T follicular helper cell (primary cell): ENCODE results near the gene STK31.
"Not testable (repeated sequence)": the region's sequence is repeated elsewhere in the genome, so short reads cannot be mapped to it uniquely, and the experiment has no call there.

ENCODE experiments used
- DNase-seq: peaks from one replicate; pipeline ENCODE4 v3.0.0-alpha.2; 2020; ENCODE audit warnings: low read depth
- total RNA-seq, 2 experiments: gene quantifications; one replicate each; lab custom pipeline; 2026; lab: John Stamatoyannopoulos, UW

The STK31 gene, protein sequence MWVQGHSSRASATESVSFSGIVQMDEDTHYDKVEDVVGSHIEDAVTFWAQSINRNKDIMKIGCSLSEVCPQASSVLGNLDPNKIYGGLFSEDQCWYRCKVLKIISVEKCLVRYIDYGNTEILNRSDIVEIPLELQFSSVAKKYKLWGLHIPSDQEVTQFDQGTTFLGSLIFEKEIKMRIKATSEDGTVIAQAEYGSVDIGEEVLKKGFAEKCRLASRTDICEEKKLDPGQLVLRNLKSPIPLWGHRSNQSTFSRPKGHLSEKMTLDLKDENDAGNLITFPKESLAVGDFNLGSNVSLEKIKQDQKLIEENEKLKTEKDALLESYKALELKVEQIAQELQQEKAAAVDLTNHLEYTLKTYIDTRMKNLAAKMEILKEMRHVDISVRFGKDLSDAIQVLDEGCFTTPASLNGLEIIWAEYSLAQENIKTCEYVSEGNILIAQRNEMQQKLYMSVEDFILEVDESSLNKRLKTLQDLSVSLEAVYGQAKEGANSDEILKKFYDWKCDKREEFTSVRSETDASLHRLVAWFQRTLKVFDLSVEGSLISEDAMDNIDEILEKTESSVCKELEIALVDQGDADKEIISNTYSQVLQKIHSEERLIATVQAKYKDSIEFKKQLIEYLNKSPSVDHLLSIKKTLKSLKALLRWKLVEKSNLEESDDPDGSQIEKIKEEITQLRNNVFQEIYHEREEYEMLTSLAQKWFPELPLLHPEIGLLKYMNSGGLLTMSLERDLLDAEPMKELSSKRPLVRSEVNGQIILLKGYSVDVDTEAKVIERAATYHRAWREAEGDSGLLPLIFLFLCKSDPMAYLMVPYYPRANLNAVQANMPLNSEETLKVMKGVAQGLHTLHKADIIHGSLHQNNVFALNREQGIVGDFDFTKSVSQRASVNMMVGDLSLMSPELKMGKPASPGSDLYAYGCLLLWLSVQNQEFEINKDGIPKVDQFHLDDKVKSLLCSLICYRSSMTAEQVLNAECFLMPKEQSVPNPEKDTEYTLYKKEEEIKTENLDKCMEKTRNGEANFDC
- 0.26 to 1.0 reads per million in 2 experiments for total RNA-seq

DNA sequence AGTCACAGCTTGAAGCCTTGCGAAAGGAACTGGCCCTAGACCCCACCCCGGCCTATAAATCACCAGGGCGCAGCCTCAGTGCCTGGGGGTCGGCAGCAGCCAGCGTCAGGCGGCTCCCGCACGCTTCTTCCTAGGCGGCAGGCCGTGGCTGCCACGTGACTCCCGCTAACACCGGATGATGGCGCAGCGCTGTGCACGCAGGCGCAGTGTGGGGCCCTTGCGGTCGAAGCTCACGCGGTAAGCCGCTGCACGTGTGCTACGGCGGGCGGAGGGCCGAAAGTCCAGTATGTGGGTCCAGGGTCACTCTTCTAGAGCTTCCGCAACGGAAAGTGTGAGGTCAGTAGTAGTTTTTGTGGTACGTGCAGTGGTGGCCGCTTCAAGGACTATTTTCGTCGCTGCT lies at the start of gene STK31:
Gene STK31, plus strand, starts transcription at position 220 of the 400 bp plus-strand sequence. Its CDS starts 67 bp downstream, at position 287.
- DNase-seq, result no peak

DNA sequence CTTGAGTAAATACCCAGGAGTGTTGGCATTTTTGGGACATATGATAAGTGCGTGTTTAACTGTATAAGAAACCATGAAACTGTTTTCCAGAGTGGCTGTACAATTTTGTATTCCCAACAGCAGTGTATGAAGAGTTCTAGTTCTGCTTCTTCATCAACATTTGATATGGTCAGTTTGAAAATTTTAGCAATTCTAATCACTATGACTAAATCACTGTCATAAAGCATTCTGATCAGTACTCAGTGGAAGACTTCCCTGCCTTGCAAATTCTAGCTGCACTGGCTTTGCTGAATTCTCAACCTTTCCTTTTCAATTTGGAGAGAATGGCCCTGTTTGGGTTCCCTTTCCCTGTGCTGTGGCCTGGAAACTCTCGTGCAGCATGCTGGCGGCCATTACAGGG lies 48.6 kb upstream of the STK31 start:
- DNase-seq, result no peak

DNA sequence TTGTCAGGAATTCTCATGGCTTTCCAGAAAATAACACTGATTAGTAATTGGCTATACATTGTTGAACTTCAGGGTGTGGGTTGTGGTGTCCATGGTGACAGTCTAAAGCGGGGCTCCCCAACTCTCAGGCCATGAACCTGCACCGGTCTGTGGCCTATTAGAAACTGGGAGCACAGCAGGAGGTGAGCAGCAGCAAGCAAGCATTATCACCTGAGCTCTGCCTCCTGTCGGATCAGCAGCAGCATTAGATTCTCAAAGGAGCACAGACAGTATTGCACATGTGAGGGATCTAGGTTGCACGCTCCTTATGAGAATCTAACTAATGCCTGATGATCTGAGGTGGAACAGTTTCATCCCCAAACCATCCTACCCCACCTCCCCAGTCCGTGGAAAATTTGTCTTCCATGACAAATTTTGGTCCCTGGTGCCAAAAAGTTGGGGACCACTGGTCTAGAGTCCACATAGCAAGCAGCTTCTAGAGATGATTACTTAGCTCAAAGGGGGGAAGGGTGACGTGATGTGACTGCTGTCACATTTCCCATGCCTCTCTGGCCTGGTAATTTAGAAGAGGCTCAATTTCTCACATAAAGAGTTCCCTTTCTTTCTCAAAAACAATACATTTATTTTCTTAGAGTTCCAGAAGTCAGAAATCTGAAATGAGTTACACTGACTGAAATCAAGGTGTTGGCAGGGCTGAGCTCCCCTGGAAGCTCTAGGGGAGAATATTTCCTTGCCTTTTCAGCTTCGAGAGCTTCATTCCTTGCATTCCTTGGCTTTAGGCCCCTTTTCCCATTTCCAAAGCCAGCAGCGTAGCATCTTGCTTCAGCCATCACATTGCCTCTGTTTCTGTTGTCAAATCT lies 47.7 kb upstream of the STK31 start:
- no peak for DNase-seq

GRCh38 chr7:23662984-23663313 lies 47.1 kb upstream of the STK31 start:
- no peak for DNase-seq

GRCh38 chr7:23664122-23664521 lies 45.9 kb upstream of the STK31 start:
- DNase-seq, result no peak

- no peak for DNase-seq
Measured at GRCh38 chr7:23672033-23672432, 38.0 kb upstream of the STK31 start.

GRCh38 chr7:23679898-23680413 lies 30.1 kb upstream of the STK31 start, which contains the start of gene FAM221A:
Gene FAM221A, plus strand, starts transcription at chr7:23680199. Its CDS starts 20 bp downstream, at chr7:23680219.
- DNase-seq, result peak; percentile 73

DNA sequence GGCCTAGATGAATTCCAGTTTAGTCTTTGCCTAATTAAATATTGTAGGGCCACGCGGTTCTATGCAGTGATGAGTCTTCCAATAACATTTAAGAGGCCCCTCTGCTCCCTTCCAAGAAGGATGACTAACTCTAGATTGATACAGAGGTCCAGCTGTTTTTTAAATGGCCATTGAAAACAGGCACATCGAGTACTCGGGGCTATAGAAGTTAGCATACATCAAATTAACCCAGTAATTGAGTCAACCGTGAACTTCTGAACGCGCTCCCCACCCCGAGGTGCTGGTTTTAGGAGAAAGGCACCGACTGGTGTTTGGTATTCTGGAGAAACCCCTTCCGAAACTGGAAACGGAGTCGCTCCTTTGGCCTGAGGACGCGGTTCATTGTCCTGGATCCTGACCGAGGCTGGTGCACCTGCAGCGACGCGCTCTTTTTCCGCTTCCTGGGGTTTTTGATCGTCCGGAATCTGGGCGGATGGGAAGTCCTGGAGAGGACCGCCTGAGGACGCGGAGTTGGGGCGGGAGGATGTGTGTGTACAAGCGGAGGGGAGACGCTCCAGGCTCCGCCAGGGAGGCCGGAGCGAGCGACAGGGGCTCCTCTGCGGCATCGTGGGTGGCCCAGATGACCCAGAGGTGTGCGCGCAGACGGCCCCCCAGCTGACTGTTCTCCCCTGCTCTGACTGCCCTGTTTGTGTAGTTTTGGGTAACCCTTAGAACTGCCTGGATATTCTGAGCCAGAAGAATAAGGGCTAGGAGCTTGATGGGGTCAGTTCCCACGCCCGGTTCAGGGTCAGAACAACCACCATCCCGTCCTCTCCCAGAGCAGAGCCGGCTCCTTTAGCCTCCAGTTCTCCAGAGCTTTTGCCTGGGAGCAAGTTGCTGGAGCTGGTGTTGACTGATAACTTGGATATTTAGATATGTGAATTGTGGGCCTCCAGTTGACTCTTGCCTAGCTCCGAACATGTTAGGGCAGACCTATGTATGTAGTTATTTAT lies 29.3 kb upstream of the STK31 start:
- peak; percentile 30 for DNase-seq

GRCh38 chr7:23684041-23684440 lies 26.0 kb upstream of the STK31 start:
- not testable (repeated sequence) for DNase-seq

DNA sequence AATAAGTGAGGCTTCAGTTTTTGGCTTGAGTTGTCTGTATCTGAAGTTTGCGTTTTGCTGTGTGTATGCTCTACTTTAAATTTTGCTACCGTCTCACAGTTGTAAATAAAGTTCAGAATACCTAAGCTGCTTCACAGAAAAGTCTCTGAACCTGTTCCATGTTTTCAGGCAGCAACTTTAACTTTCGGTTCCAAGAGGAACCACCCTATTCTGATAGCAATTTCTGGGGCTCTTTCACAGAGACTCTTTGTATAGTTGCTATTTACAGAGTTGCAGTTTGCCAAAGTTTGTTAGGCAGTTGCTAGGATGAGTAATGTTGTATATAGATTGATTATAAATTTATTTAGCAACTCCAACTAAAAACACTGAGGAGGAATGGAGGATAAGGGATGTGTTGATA lies 24.3 kb upstream of the STK31 start:
- DNase-seq, result no peak

GRCh38 chr7:23687011-23687410 lies 23.0 kb upstream of the STK31 start:
- no peak for DNase-seq

GRCh38 chr7:23689165-23689564 lies 20.9 kb upstream of the STK31 start:
- no peak for DNase-seq

DNA sequence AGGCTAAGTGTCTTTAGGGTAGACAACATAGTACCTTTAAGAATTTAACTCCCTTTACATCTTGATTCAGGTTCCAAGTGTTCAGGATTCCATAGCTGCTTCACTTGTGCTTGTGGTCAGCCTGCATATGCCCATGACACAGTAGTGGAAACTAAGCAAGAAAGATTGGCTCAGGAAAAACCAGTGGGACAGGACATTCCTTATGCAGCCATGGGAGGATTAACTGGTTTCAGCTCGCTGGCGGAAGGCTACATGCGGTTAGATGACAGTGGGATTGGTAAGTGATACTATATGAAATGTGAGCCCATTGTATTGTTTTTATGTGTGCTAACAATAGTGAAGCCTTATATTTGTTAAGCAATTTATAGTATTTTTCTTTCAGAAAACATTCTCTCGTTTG lies 18.7 kb upstream of the STK31 start:
- no peak for DNase-seq

- no peak for DNase-seq
Measured at GRCh38 chr7:23693224-23693623, 16.8 kb upstream of the STK31 start.

- peak; percentile 39 for DNase-seq
Measured at GRCh38 chr7:23696916-23697441, 13.0 kb upstream of the STK31 start.

DNA sequence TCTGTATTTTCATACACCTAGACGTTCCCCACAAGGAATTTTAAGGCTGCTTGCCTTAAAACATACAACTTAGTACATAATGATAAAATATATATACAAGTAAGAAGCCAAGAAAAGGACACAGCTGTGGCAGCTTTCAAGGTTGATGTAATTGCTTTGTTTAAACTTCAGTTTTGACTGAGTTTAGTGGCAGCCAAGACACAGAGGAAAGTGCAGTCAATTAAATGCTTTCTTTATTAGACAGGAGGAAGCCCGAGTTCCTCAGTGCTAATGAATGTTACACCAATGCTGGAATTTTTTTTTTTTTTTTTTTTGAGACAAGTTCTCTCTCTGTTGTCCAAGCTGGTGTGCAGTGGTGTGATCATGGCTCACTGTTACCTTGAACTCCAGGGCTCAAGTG lies 11.2 kb upstream of the STK31 start:
- DNase-seq, result no peak

- no peak for DNase-seq
Measured at GRCh38 chr7:23700046-23700445, 10.0 kb upstream of the STK31 start.

DNA sequence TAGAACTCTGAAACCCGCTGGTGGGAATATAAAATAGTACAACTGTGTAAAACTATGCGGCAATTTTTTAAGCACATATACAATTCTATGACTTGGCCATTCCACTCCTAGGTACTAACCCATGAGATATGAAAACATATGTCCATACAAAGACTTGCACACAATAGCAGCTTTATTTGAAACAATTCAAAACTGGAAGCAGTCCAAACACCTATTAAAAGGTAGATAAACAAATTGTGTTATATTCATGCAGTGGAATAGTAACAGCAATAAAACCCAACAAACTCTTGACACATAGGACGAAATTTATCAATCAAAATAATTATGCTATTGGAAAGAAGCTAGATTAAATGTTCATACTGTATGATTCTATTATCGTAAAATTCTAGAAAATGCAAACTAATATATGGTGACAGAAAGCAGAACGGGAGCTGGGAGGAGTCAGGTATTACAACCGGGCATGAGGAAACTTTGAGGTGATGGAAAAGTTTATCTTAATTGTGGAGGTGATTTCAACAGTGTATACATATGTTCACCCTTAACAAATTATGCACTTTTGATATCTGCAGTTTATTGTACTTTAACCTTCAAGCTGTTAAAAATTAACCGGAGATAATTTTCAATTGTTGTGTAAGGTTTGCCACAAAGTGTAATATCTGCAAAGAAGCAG lies 803 bp upstream of the STK31 start:
- DNase-seq, result no peak
